SK-N-SH treated with all-trans-retinoic acid at 6 μM for 48 hours (cell line): Measurements from ENCODE around the gene ZMYM2.

ENCODE experiments used
- BACH2 ChIP-seq: fragments of 250-450 bp; sonication (Bioruptor Pico); IDR thresholded peaks from 2 replicates; pipeline ENCODE4 v1.9.0; 2021; ENCODE audit warnings: mild to moderate bottlenecking, borderline replicate concordance
- GLIS3 ChIP-seq: fragments of 250-450 bp; sonication (Bioruptor Pico); IDR thresholded peaks from 2 replicates; pipeline ENCODE4 v1.5.0; 2020; ENCODE audit warnings: mild to moderate bottlenecking, moderate library complexity
- TOX ChIP-seq: fragments of 250-450 bp; sonication (Bioruptor Pico); IDR thresholded peaks from 2 replicates; pipeline ENCODE4 v1.8.0; 2021; ENCODE audit warnings: mild to moderate bottlenecking, moderate library complexity, borderline replicate concordance
- ZC3H10 ChIP-seq: fragments of 250-450 bp; sonication (Bioruptor Pico); IDR thresholded peaks from 2 replicates; pipeline ENCODE4 v1.5.1; 2021; ENCODE audit warnings: mild to moderate bottlenecking, moderate library complexity
- ZFP3 ChIP-seq: fragments of 250-450 bp; sonication (Bioruptor Pico); IDR thresholded peaks from 2 replicates; pipeline ENCODE4 v1.5.0; 2020; ENCODE audit warnings: mild to moderate bottlenecking, moderate library complexity
- ZNF565 ChIP-seq: fragments of 450-650 bp; formaldehyde crosslinking; conservative IDR thresholded peaks from 2 replicates; pipeline ENCODE4 v1.5.0; 2020; ENCODE audit warnings: low read depth, mild to moderate bottlenecking, moderate library complexity
- TF ChIP-seq, protein P1 (sequence below): fragments of 250-450 bp; sonication (Bioruptor Pico); IDR thresholded peaks from 2 replicates; pipeline ENCODE4 v1.5.1; 2020; ENCODE audit warnings: low read depth, mild to moderate bottlenecking, moderate library complexity
- TF ChIP-seq, protein P2 (sequence below): fragments of 250-450 bp; sonication (Bioruptor Pico); IDR thresholded peaks from 2 replicates; pipeline ENCODE4 v1.8.0; 2020; ENCODE audit warnings: mild to moderate bottlenecking, moderate library complexity, borderline replicate concordance

DNA sequence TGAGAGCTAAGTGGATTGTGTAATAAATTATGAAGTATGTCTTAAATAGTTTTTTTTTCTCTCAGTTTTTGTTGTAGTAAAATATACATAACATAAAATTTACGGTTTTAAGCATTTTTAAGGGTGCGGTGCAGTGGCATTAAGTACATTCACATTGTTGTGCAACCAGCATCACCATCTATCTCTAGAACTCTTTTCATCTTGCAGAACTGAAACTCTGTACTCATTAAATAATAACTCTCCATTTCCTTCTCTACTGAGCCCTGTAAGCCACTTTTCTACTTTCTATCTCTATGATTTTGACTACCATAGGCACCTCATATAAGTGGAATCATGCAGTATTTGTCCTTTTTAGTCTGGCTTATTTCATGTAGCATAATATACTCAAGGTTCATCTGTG lies 115.2 kb downstream of the ZMYM2 start:
- TF ChIP-seq ZC3H10 (CRISPR knock-in tag) = no peak
- no peak for TF ChIP-seq TOX (CRISPR knock-in tag)
- TF ChIP-seq GLIS3 (CRISPR knock-in tag) = no peak
- no peak for TF ChIP-seq ZFP3 (CRISPR knock-in tag)
- TF ChIP-seq, protein P1, sequence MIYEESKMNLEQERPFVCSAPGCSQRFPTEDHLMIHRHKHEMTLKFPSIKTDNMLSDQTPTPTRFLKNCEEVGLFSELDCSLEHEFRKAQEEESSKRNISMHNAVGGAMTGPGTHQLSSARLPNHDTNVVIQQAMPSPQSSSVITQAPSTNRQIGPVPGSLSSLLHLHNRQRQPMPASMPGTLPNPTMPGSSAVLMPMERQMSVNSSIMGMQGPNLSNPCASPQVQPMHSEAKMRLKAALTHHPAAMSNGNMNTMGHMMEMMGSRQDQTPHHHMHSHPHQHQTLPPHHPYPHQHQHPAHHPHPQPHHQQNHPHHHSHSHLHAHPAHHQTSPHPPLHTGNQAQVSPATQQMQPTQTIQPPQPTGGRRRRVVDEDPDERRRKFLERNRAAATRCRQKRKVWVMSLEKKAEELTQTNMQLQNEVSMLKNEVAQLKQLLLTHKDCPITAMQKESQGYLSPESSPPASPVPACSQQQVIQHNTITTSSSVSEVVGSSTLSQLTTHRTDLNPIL (CRISPR knock-in tag) = no peak
- no peak for TF ChIP-seq BACH2 (CRISPR knock-in tag)
- no peak for TF ChIP-seq ZNF565 (CRISPR knock-in tag)
- TF ChIP-seq, protein P2, sequence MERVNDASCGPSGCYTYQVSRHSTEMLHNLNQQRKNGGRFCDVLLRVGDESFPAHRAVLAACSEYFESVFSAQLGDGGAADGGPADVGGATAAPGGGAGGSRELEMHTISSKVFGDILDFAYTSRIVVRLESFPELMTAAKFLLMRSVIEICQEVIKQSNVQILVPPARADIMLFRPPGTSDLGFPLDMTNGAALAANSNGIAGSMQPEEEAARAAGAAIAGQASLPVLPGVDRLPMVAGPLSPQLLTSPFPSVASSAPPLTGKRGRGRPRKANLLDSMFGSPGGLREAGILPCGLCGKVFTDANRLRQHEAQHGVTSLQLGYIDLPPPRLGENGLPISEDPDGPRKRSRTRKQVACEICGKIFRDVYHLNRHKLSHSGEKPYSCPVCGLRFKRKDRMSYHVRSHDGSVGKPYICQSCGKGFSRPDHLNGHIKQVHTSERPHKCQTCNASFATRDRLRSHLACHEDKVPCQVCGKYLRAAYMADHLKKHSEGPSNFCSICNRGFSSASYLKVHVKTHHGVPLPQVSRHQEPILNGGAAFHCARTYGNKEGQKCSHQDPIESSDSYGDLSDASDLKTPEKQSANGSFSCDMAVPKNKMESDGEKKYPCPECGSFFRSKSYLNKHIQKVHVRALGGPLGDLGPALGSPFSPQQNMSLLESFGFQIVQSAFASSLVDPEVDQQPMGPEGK (CRISPR knock-in tag) = no peak
